GM10248 (cell line): ENCODE data around the gene TDRD7.

ENCODE experiments used
- CTCF ChIA-PET: fragments of 300-600 bp; sonication (Branson Sonifier 250); formaldehyde crosslinking; extraction: SDS; loops from one replicate; lab custom pipeline; 2021; ENCODE audit warnings: antibody characterized with exemption; lab: Yijun Ruan, JAX
- POLR2A ChIA-PET: fragments of 350-650 bp; sonication (Branson Sonifier 250); formaldehyde crosslinking; extraction: SDS; loops from one replicate; lab custom pipeline; 2020; ENCODE audit warnings: antibody characterized with exemption; lab: Yijun Ruan, JAX
- DNase-seq: peaks from one replicate; pipeline ENCODE4 v3.0.0; 2012; ENCODE audit errors: extremely low spot score
- CTCF ChIP-seq: IDR thresholded peaks from 2 replicates; pipeline ENCODE4 v1.5.1; 2012; ENCODE audit warnings: mild to moderate bottlenecking, low read depth; ENCODE audit errors: extremely low read depth, missing control alignments, control extremely low read depth

The TDRD7 gene

GRCh38 chr9:97403746-97404316 is 8.1 kb upstream of the TDRD7 start:
- no peak for DNase-seq
- ChIA-PET POLR2A (no interaction called here), CTCF (interaction anchor here (1.3 to 3.3 kb wide), 4 partner anchors 17 to 547 kb away, joined by 3 to 26 read pairs (median 10); no protein-coding TSS in a partner anchor)
- TF ChIP-seq CTCF, result no peak

GRCh38 chr9:97405551-97405950 is 6.3 kb upstream of the TDRD7 start:
- ChIA-PET POLR2A (no interaction called here), CTCF (interaction anchor here (1.4 to 3.3 kb wide), 5 partner anchors 8 to 549 kb away, joined by 10 to 17 read pairs (median 11); no protein-coding TSS in a partner anchor)
- no peak for TF ChIP-seq CTCF
- DNase-seq, result no peak

GRCh38 chr9:97406620-97407177 is 5.2 kb upstream of the TDRD7 start:
- DNase-seq, result no peak
- ChIA-PET CTCF (interaction anchor here (0.9 to 2.4 kb wide), 11 partner anchors 9 to 550 kb away, joined by 3 to 17 read pairs (median 3); partner anchors contain the start of gene TMOD1), POLR2A (interaction anchor here (0.7 kb wide), 1 partner anchor 226 kb away, joined by 3 read pairs; no protein-coding TSS in a partner anchor)
- TF ChIP-seq CTCF, result no peak

- no peak for DNase-seq
- ChIA-PET POLR2A (no interaction called here), CTCF (interaction anchor here (0.8 to 4.8 kb wide), 7 partner anchors 8 to 207 kb away, joined by 3 to 31 read pairs (median 3); no protein-coding TSS in a partner anchor)
- TF ChIP-seq CTCF, result no peak
These were observed 3.3 kb upstream of the TDRD7 start for GRCh38 chr9:97408562-97408961.

GRCh38 chr9:97411440-97411788 is 482 bp upstream of the TDRD7 start:
- POLR2A ChIA-PET, result no interaction called here
- CTCF ChIA-PET, result interaction anchor here (0.6 to 4.8 kb wide), 22 partner anchors 10 to 557 kb away, joined by 3 to 31 read pairs (median 4); partner anchors contain the start of genes TMOD1 and ZNF782
- no peak for DNase-seq
- no peak for TF ChIP-seq CTCF

GRCh38 chr9:97412626-97413385 is 910 bp downstream of the TDRD7 start:
- ChIA-PET POLR2A (no interaction called here), CTCF (interaction anchor here (0.6 to 4.8 kb wide), 29 partner anchors 8 to 555 kb away, joined by 3 to 31 read pairs (median 4); partner anchors contain the start of gene TMOD1)
- no peak for TF ChIP-seq CTCF
- DNase-seq, result peak; percentile 47
